Activated effector memory CD4-positive, alpha-beta T cell treated with anti-CD3 and anti-CD28 coated beads, Interleukin-2, amount 50 U/mL, for 16 hours (primary cell): Measurements from ENCODE around the gene PPT1.
"Not testable (repeated sequence)": the region's sequence is repeated elsewhere in the genome, so short reads cannot be mapped to it uniquely, and the experiment has no call there.

Source experiments
- DNase-seq: peaks from one replicate; pipeline ENCODE4 v3.0.0-alpha.2; 2020

PPT1 gene

DNA sequence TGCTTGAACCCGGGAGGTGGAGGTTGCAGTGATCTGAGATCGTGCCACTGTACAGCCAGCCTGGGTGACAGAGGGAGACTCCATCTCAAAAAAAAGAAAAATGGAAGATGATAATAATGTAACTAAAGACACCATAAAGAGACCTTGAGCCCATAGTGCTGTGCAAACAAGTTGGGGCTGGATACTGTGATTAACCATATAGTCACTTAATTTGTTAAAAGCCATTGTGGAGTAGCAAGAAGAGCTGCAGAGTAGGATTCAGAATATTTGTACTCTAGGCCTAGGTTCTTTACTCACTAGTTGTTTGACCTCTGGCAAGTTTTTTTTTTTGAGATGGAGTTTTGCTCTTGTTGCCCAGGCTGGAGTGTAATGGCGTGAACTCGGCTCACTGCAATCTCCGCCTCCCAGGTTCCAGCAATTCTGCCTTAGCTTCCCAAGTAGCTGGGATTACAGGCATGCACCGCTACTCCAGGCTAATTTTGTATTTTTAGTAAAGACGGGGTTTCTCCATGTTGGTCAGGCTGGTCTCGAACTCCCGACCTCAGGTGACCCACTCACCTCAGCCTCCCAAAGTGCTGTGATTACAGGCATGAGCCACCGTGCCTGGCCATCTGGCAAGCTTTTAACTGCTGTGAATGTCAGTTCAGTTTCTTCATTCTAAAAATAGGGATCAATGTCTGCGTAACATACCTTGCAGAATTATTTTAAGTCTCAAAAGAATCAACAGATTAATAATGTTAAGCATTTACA, 43.7 kb downstream of the PPT1 start:
- DNase-seq: no peak

DNA sequence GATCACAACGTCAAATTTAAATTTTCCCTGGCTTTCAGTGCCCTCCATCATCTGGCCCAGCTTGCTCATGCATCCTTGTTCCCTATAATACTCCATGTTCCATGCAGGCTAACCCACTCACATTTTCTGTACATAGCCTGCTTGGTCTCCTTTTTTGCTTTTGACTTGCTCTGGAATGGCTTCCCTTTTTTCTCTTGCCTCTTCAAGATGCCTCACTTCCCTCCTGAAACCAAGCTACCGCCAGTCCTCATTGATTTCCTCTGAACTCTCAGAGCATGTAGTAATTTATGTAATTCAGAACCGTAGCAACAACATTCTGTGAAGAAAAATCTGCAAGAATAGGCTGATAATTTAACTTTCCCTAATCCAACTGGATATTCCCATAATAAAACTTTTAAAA, 46.2 kb downstream of the PPT1 start:
- no peak for DNase-seq

DNA sequence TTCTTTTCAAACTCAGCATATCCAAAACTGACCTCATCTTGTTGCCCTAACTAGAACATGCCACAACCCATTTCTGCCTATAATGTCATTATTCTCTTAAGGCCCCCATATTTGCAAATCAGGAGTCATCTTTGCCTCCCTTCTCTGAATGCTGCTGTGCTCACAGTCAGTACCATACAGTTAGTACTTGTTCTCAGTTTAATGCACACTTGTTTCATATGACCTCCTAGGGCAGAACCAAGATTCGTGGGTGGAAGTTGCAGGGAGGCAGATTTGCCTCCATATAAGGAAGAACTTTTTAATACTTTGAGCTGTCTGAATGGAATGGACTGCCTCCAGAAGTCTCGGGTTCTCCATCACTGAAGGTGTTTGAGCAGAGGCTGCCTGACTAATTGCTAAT, 47.3 kb downstream of the PPT1 start:
- no peak for DNase-seq

DNA sequence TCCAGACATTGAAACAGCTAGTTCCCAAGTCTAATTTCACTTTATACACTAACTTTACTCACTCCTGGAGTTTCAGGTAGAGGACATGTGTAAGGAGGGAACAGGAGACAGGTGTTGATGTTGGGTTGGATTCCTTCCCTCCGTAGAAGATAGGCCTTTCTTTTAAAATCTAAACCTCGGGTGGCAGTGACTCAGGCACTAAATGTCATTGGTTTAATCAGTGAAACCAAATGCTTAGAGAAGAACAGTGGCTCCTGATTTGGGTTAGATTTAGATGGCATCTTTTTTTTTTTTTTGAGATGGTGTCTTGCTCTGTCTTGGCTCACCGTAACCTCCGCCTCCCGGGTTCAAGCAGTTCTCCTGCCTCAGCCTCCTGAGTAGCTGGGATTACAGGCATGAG, 49.3 kb downstream of the PPT1 start:
- no peak for DNase-seq

DNA sequence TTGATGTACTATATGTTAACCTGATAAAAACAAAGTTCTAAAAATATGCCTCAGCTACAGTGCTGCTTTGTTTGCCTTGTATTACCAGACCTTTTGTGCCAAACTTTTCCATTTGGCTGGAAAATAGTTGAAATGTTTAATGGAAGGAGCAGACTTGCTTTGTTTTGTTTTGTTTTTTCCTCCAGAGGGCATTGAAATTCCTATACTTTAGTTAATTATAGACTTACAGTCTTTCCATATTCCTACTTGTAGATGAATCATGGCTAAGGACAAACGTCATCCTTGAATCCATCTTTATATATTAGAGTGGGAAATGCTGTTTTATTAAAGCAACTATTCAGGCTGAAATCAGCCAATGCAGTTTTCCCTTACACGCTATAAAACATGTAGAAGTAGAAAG, 49.8 kb downstream of the PPT1 start:
- DNase-seq: no peak

DNA sequence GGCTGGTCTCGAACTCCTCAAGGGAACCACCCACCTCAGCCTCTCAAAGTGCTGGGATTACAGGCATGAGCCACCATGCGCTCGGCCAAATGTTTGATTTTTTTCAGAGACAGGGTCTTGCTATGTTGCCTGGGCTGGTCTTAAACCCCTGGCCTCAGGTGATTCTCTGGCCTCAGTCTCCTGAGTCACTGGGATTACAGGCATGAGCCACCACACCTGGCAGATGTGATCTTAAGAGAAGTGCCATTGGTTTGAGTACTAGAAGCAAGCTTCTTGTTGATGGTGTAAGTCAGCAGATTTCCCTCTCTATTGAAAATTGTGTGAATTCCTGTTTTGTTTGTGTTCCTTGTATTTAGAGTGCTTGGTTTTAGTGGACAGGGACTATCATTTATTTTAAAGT, 51.3 kb downstream of the PPT1 start:
- DNase-seq: no peak

DNA sequence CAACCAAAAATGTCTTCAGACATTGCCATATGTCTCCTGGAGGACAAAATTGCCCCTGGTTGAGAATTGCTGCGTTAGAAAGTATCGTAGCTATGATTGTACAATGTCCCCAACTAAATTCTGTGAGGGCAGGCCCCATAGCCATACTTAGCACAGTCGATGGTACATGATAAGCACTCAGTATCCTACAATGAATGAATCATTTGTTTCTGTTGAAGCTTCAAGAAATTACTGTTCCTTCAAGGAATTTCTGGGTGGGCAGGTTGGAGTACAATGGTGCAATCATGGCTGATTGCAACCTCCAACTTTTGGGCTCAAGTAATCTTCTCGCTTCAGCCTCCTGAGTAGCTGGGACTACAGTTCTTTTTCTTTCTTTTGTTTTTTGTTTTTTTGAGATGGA, 51.9 kb downstream of the PPT1 start:
- no peak for DNase-seq

DNA sequence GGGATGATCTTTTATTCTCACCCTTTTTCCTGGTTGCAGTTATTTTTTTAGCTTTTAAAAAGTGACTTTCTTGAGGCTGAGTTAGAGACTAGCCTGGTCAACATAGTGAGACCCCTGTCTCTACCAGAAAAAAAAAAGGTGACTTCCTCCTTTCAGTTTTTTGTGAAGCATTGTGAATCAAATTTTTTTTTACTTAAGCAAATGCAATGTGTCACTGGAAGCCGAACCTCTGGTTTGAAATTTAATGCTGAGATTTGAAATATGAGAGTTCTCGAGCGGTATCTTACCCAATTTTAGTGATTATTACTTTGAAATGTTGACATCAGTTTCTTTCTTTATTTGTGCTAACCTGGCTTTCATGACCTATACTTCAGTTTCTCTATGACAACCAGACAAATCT, 52.9 kb downstream of the PPT1 start:
- DNase-seq: no peak

DNA sequence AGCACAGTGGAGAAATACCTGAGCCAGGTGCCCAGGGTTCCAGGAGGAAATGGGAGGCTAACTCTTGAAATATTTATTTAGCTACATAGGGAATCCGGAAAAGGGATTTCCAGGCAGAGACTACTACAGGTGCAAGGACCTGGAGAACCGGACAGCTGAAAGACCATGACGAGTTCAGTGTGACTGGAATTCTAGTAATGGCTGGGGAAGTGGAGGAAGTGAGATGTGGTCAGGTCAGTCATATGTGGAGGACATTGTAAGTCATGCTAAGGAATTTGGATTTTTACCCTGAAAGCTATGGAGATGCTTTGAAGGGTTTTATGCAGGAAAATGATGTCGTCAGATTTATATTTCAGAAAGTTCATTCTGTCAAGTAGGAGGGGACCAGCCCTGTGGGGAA, 54.7 kb downstream of the PPT1 start:
- DNase-seq: no peak

DNA sequence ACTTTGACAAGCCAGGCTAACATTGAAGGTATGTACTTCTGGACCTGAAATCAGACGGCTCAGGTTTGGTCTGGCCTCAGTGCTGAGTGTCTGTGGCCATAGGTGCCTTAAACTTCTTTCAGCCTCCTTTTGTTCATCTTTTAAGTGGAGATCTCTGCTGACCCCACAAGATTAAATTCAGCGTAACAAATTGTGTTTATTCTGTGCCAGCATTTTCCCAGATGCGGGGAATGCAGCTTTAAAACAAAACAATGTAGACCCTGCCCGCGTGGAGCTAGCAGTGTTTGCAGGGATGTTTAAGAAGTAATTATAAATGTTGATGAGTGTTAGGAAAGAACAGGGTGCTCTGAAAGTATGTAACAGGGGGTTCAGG, 55.6 kb downstream of the PPT1 start:
- DNase-seq: no peak

DNA sequence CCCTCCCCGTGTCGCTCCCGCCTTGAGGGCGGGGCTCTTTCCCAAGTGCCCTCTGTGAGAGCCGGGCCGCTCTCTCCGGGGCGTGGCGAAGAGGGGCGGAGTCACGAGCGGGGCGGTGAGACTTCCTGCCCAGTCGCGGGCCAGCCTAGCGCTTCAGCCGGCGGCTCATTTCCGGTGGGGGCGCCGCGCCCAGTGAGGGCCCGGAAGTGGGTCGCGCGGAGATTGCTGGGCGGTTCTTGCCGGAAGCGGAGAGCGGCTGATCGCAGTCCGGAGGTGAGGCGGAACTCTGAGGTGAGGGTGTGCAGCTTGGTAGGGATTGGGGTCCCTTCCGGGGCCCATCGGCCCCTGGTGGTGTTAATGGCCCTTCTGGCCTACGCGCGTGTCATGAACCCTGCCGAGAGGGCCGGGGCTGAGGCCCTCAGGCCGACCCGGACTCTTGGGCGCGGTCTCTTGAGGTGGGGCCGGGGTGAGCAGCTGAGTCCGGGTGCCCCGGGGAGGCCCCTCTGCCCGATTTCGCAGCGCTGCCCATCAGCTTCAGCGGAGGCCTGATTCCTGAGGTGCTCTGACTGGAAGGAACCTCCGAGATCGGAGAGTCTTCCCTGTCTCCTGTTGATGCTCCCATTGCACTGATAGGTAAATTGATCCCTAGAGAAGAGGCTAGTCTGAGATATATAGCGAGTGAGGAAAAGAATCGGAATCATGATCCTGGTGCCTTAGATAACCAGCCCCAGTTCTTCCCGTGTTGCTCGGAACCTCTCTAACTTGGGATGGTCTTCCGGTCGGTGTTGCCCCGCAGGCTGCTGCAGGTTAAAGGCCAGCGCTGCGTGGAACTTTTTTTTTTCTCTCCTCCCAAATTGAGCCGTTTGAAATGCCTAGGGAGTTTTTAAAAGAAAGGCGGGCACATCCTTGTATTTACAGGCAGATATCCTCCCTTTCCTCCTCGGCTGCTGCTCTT, 56.3 kb downstream of the PPT1 start, which contains the start of gene CAP1:
Gene CAP1 (plus strand): TSS at position 219 of the 955 bp plus-strand sequence. CDS start 18,618 bp downstream, outside the sequence.
- peak; percentile 100 for DNase-seq

DNA sequence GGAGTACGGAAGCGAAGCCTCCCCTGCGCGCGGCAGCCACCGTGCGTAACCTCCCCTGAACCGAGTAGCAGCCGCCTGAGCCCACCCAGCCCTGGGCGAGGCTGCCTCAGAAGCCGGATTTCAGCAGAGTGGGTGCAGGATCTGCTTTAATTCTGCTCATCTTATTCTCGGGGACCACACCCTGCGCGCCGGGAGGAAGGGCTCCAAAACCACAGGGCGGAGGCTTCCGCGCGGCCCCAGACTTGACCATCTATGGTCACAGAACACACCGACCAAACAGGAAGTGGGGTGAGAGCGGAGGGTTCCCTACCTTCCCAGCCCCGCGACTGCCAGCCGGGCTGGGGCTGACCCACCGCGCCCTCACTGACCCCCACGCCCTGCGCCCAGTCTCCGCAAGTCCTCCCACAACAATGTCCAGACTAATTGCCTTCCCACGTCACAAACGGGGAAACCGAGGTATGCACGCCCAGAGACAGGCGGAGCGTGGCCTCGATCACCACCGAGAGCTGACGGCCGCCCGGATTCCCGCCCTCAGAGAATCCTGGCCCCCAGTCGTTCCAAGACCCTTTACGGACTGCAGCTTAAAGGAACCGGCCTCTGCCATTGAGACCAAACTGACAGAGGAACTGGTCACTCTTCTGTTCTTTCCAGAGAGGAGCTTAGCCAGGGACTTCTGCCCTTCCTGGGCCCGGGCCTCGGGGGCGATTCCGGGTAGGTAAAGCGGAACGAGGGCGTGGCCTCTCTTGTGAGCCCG, 57.1 kb downstream of the PPT1 start:
- peak; percentile 89 for DNase-seq

DNA sequence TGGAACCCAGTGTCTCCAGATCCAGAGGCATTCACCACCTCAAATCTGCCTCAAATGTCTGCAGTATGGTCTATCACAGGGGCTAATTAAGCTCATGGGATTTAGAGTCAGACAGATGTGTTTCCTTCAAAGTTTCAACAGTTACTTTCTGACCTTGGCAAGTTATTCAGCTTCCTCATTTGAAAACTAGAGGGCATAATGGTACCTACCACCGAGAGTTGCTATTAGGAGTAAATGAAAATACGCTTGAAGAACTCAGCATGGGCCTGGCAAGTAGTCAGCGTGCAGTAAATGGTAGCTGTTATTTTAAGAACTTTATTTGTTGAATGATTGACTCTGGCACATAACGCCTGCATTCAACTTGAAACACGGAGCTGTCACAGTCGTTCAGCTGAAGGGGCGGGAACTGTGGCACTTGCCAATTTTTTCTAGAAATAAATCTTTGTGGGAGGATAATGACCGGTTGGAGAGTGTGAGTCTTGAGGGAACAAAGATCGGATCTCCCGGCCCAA, 57.8 kb downstream of the PPT1 start:
- DNase-seq: no peak

DNA sequence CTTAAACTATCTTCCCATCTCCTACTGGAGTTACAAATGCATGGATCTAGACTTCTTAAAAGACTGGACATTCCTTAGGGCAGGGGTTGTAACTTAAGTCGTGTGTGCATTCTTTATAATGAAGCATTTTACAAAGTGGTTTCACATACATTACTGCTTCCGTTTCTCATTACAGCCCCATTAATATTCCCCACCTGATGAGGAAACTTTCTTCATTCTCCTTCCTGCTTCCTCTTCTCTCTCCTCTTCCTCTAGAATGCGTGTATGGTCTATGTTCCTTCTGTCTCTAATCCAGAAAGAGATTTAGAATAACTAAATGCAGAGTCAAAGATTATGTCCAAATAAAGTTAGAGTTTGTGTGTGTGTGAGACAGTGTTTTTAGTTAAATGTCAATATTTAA, 58.4 kb downstream of the PPT1 start:
- DNase-seq: no peak

DNA sequence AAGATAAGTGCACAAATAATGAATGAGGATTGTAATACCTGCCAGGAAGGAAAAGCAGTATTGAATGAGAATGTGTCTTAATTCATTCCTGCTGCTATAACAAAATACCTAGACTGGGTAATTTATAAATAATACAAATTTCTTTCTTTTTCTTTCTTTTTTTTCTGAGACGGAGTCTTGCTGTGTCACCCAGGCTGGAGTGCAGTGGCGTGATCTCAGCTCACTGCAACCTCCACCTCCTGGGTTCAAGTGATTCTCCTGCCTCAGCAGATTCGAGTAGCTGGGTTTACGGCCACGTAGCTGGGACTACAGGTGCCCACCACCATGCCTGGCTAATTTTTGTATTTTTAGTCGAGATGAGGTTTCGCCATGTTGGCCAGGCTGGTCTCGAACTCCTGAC, 59.8 kb downstream of the PPT1 start:
- not testable (repeated sequence) for DNase-seq

DNA sequence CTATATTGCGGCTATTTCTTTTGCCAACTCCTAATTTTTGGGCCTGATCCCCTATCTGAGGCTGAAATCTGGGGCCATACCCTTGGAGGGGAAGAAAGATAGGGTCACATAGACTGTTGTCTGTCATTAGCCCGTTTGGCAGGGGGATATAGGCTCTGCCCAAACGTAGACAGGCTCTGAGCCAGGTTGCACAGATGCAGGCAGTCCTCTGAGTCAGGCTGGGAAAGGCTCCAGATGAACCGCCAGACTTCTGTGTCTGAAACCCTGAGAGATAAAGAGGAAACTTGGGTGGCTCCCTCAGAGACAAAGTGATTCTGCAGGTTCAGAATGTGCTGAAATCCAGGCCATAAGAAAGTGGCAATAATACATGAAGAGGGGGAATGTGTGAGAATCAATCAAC, 60.5 kb downstream of the PPT1 start:
- DNase-seq: no peak

DNA sequence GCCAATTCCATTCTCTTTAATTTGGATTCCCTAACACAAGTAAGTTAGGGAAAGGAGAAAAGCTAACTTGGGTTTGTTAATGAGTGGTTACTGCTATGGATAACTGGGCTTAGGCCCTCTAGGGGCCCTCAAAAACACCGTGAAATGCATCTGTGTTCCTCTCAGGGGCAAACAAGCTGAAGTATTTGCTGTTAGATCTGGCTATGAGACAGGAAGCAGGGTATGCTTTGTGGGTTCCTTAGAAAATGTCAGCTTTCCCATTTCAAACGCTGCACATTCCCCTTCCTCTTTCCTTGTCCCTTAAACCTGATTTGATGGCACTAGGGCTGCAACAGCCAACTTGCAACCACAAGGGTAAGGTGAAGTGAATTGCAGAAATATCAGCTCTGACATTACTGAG, 62.2 kb downstream of the PPT1 start:
- DNase-seq: no peak

DNA sequence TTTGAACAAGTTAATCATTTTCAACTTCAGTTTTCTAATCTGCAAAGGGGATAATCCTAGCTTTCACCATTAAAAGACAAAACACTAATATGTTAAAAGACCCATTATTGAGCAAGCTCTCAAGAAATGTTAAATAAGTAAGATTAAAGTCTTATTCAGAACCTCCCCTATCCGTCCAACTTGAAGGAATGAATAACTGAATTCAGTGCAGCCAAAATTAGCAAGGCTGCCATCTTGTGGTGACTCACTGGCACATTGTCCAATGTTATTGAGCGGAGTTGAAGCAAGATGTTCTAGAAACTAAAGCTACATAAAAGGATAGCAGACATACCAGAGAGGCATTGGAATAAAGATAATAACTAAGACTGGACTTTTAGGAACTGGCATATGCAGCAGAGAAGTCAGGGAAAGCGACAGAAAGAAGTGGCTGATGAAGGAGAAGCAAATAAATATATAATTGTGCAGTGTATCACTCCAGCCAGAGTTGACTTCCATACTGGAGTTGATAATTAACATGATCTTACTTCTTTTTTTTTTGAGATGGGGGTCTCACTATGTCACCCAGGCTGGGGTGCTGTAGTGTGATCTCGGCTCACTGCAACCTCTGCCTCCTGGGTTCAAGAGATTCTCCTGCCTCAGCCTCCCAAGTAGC, 64.7 kb downstream of the PPT1 start:
- peak; percentile 82 for DNase-seq

DNA sequence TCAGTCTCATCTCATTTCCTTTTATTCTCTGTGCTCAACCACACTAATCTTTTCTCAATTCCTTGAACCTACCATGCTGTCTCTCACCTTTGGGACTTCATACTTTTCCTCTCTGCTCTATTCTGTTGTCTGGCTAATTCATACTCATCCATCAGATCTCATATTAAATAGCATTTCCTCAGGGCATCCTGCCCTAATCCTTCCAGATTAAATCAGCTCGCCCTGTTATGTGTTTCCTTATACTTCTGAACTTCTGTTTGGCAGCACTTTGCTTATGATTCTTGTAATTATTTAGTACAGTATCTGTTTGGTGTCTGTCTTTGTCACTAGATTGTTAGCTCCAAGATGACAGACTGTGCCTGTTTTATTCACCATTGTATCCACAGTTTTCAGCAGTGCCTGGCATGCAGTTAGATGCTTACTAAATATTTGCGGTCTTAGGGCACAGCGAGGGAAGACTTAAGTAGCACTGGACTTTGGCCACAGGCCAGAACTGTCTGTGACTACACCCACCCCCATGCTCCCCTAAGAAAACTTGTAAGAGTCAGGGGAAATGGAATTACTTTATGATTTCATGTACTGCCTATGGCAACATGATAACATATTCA, 66.4 kb downstream of the PPT1 start:
- no peak for DNase-seq

DNA sequence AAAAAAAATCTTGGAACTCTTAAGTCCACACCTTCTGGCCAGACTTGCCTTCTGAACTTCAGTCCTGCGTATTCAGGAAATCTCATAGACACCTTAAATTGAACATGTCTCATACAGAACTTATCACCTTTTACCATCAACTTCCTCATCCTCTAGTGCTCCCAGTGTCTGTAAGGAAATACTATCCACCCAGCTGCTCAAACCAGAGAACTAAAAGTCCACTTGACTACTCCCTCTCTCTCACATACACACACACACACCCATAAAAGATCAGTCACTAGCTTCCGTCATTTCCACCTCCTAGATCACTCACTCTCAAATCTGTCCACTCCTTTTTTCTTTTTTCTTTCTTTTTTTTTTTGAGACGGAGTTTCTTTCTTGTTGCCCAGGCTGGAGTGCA, 67.4 kb downstream of the PPT1 start:
- DNase-seq: no peak

DNA sequence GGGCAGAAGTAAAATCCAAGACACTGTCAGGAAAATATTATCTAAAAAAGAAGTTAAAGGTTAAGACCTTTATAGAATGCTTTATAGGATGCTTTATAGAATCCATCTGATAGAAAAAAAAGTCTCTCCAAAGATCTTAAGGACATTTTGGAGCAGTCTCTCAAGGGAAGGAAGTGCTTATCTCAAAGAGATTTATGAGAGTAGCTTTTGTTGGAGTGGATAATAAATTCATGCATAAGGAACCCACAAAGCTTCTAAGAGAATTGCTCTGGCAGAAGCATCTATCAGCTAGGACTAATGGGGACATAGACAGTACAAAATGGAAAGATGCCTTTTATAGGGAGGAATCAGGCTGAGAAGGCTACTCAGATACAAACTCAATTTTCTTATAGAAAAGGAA, 69.4 kb downstream of the PPT1 start:
- no peak for DNase-seq

DNA sequence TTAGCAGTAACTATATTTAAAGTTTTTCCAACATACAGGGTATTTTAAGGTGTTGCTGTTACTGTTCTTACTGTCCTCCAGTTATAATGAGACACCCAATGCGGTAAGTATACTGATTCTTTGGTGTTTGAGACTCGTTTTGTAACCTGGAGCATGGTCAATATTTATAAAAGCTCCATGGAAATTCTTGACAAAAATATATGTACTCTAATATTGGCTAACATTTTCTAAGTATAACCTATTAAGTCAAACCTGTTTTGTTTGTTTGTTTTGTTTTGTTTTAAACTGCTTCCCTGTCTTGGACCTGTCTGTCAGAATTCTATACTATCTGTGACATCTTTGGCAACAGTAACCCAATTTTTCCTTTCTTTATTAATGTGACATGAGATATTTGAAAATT, 72.4 kb downstream of the PPT1 start:
- DNase-seq: no peak
